H1 (cell line): ENCODE results near the gene KNDC1. TPM values are rescaled to one million over a fixed set of nuclear protein-coding genes. Genes with fewer than 3 reads are reported as not detected.

Source experiments
- CTCF ChIA-PET: fragments of 300-600 bp; sonication (Branson Sonifier 250); formaldehyde crosslinking; loops from one replicate; lab custom pipeline; 2021; ENCODE audit not compliant: partially characterized antibody; lab: Charles Lee
- POLR2A ChIA-PET: fragments of 300-600 bp; sonication (Branson Sonifier 250); formaldehyde crosslinking; loops from one replicate; lab custom pipeline; 2021; ENCODE audit warnings: inconsistent platforms; ENCODE audit not compliant: partially characterized antibody; lab: Charles Lee
- DNase-seq, 2 experiments: peaks; one replicate each; pipeline versions ENCODE4 v3.0.0 to v3.0.0-alpha.2; 2010 to 2022; ENCODE audit warnings: low spot score in 2 of 2, low read depth in 1 of 2, mixed read lengths in 1 of 2
- FAIRE-seq: peaks from 2 replicates; lab custom pipeline; 2011; peaks lifted over from hg19 to GRCh38; lab: Jason Lieb, UNC
- H2AFZ ChIP-seq: 2 replicates; pipeline ENCODE4 v1.8.1; 2012; ENCODE audit warnings: low read length, inconsistent platforms
- H2AK5ac ChIP-seq: 2 replicates; pipeline ENCODE4 v1.6.1; 2013; ENCODE audit warnings: low read depth, low read length
- H2BK120ac ChIP-seq: replicated peaks from 2 replicates; pipeline ENCODE3; 2013; ENCODE audit warnings: low read depth, low read length, inconsistent platforms
- H2BK12ac ChIP-seq: 2 replicates; pipeline ENCODE4 v1.6.1; 2013; ENCODE audit warnings: low read depth, low read length
- H2BK15ac ChIP-seq: 2 replicates; pipeline ENCODE4 v1.6.1; 2013; ENCODE audit warnings: low read length
- H2BK20ac ChIP-seq: 2 replicates; pipeline ENCODE4 v1.6.1; 2013; ENCODE audit warnings: low read length
- H2BK5ac ChIP-seq: 2 replicates; pipeline ENCODE4 v1.6.1; 2013; ENCODE audit warnings: low read depth, low read length
- H3K14ac ChIP-seq: 2 replicates; pipeline ENCODE4 v1.6.1; 2013; ENCODE audit warnings: inconsistent platforms; ENCODE audit not compliant: insufficient read length
- H3K18ac ChIP-seq: 2 replicates; pipeline ENCODE4 v1.6.1; 2013; ENCODE audit warnings: low read length; ENCODE audit errors: extremely low read depth
- H3K23ac ChIP-seq: 2 replicates; pipeline ENCODE4 v1.6.1; 2013; ENCODE audit warnings: inconsistent platforms; ENCODE audit not compliant: insufficient read length
- H3K23me2 ChIP-seq: 2 replicates; pipeline ENCODE4 v1.6.1; 2013; ENCODE audit warnings: low read depth, low read length
- H3K27ac ChIP-seq: 2 replicates; pipeline ENCODE4 v1.6.1; 2011; ENCODE audit warnings: low read depth, low read length, inconsistent platforms
- H3K27me3 ChIP-seq, 4 experiments: replicated peaks in 1 of 4; 1 replicate in 1 of 4; 2 replicates in 3 of 4; pipeline versions ENCODE4 v1.6.1 to v1.8.1; 2011 to 2013; ENCODE audit warnings: low read length in 3 of 4, mild to moderate bottlenecking in 3 of 4, inconsistent platforms in 2 of 4, mixed read lengths in 2 of 4, moderate library complexity in 1 of 4; ENCODE audit not compliant: control insufficient read depth in 3 of 4, insufficient read depth in 3 of 4; ENCODE audit errors: extremely low read depth in 1 of 4
- H3K36me3 ChIP-seq, 4 experiments: 2 replicates each; pipeline versions ENCODE4 v1.6.1 to v1.8.1; 2011 to 2013; ENCODE audit warnings: mild to moderate bottlenecking in 4 of 4, low read length in 3 of 4, moderate library complexity in 2 of 4, control low read depth in 1 of 4, inconsistent platforms in 1 of 4; ENCODE audit not compliant: insufficient read depth in 4 of 4, control insufficient read depth in 2 of 4
- H3K4ac ChIP-seq: replicated peaks from 2 replicates; pipeline ENCODE3; 2013; ENCODE audit warnings: low read length, low read depth, mixed read lengths, inconsistent platforms; ENCODE audit not compliant: insufficient read length
- H3K4me1 ChIP-seq, 4 experiments: replicated peaks in 1 of 4; 1 replicate in 1 of 4; 2 replicates in 3 of 4; pipeline versions ENCODE4 v1.6.1 to v1.8.1; 2011 to 2013; ENCODE audit warnings: low read length in 3 of 4, inconsistent platforms in 2 of 4, mixed read lengths in 1 of 4; ENCODE audit not compliant: insufficient read depth in 4 of 4, control insufficient read depth in 3 of 4
- H3K4me2 ChIP-seq, 2 experiments: 2 replicates each; pipeline versions ENCODE4 v1.6.1 to v1.8.1; 2011 to 2013; ENCODE audit warnings: low read depth in 2 of 2, low read length in 2 of 2, control low read depth in 1 of 2, inconsistent platforms in 1 of 2, mild to moderate bottlenecking in 1 of 2; ENCODE audit not compliant: insufficient read depth in 1 of 2
- H3K4me3 ChIP-seq, 4 experiments: fragments of 200-600, 300-600 bp in 1 of 4; sonication (generic), shearing (Covaris generic), sonication (Bioruptor Twin) in 1 of 4; 2 replicates each; pipeline versions ENCODE4 v1.5.1 to v1.8.1; 2011 to 2016; ENCODE audit warnings: low read length in 4 of 4, low read depth in 3 of 4, control low read depth in 2 of 4, inconsistent platforms in 2 of 4, mild to moderate bottlenecking in 2 of 4, mixed read lengths in 1 of 4, moderate library complexity in 1 of 4; ENCODE audit not compliant: insufficient read depth in 2 of 4; ENCODE audit errors: extremely low read depth in 1 of 4
- H3K56ac ChIP-seq: replicated peaks from 2 replicates; pipeline ENCODE3; 2013; ENCODE audit warnings: low read depth, mild to moderate bottlenecking, mixed read lengths, low read length, inconsistent platforms; ENCODE audit not compliant: insufficient read length
- H3K79me1 ChIP-seq: 2 replicates; pipeline ENCODE4 v1.6.1; 2013; ENCODE audit warnings: low read depth, low read length, control low read depth
- H3K79me2 ChIP-seq, 2 experiments: 2 replicates each; pipeline versions ENCODE4 v1.6.1 to v1.8.1; 2012 to 2013; ENCODE audit warnings: low read length in 2 of 2, mild to moderate bottlenecking in 2 of 2, inconsistent platforms in 1 of 2; ENCODE audit not compliant: insufficient read depth in 2 of 2, control insufficient read depth in 1 of 2
- H3K9ac ChIP-seq, 4 experiments: replicated peaks in 1 of 4; 1 replicate in 1 of 4; 2 replicates in 3 of 4; pipeline versions ENCODE4 v1.6.1 to v1.8.1; 2011 to 2013; ENCODE audit warnings: low read depth in 3 of 4, low read length in 3 of 4, control low read depth in 2 of 4, mild to moderate bottlenecking in 2 of 4, moderate library complexity in 2 of 4, inconsistent platforms in 1 of 4; ENCODE audit errors: extremely low read depth in 1 of 4
- H3K9me3 ChIP-seq, 2 experiments: 2 replicates each; pipeline versions ENCODE4 v1.6.1 to v1.8.1; 2012 to 2013; ENCODE audit warnings: mild to moderate bottlenecking in 2 of 2, moderate library complexity in 2 of 2, control low read depth in 1 of 2, inconsistent platforms in 1 of 2, low read depth in 1 of 2, low read length in 1 of 2, mixed read lengths in 1 of 2; ENCODE audit not compliant: insufficient read depth in 2 of 2
- H4K20me1 ChIP-seq, 2 experiments: replicated peaks in 1 of 2; 2 replicates each; pipeline versions ENCODE3 to v1.8.1; 2011 to 2013; ENCODE audit warnings: inconsistent platforms in 2 of 2, low read length in 2 of 2, mild to moderate bottlenecking in 1 of 2; ENCODE audit not compliant: insufficient read depth in 2 of 2, control insufficient read depth in 1 of 2
- H4K5ac ChIP-seq: 2 replicates; pipeline ENCODE4 v1.6.1; 2013; ENCODE audit warnings: low read length, low read depth, mixed read lengths, inconsistent platforms; ENCODE audit not compliant: insufficient read length
- H4K8ac ChIP-seq: 2 replicates; pipeline ENCODE4 v1.8.0; 2013; ENCODE audit warnings: mild to moderate bottlenecking, moderate library complexity, low read length, inconsistent platforms; ENCODE audit not compliant: insufficient read depth; ENCODE audit errors: extremely low read depth
- H4K91ac ChIP-seq: replicated peaks from 2 replicates; pipeline ENCODE3; 2013; ENCODE audit warnings: low read length, mixed read lengths, inconsistent platforms; ENCODE audit not compliant: insufficient read length
- CHD1 ChIP-seq: IDR thresholded peaks from 2 replicates; pipeline ENCODE4 v1.6.1; 2012; ENCODE audit warnings: low read depth, low read length, improper control_type of control experiment
- EGR1 ChIP-seq: IDR thresholded peaks from 2 replicates; pipeline ENCODE4 v1.6.1; 2011; ENCODE audit warnings: low read depth, low read length, borderline replicate concordance
- EP300 ChIP-seq, 2 experiments: IDR thresholded peaks; 1 replicate in 1 of 2; 2 replicates in 1 of 2; pipeline ENCODE4 v1.6.1; 2011 to 2012; ENCODE audit warnings: low read depth in 2 of 2, low read length in 2 of 2, mild to moderate bottlenecking in 2 of 2, borderline replicate concordance in 1 of 2, inconsistent platforms in 1 of 2, moderate library complexity in 1 of 2
- FOSL1 ChIP-seq: IDR thresholded peaks from 2 replicates; pipeline ENCODE4 v1.6.1; 2011; ENCODE audit warnings: mild to moderate bottlenecking, low read depth, low read length, moderate library complexity; ENCODE audit not compliant: insufficient read depth
- MAFK ChIP-seq: IDR thresholded peaks from 2 replicates; pipeline ENCODE4 v1.6.1; 2012; ENCODE audit warnings: low read depth, mild to moderate bottlenecking, improper control_type of control experiment, low read length
- MAX ChIP-seq: IDR thresholded peaks from 2 replicates; pipeline ENCODE4 v1.6.1; 2012; ENCODE audit warnings: inconsistent platforms
- NRF1 ChIP-seq: IDR thresholded peaks from 2 replicates; pipeline ENCODE4 v1.6.1; 2011; ENCODE audit warnings: mild to moderate bottlenecking, low read depth, low read length, improper control_type of control experiment
- POLR2A ChIP-seq, 2 experiments: IDR thresholded peaks; 1 replicate in 1 of 2; 2 replicates in 1 of 2; pipeline ENCODE4 v1.6.1; 2011; ENCODE audit warnings: low read depth in 2 of 2, low read length in 2 of 2, mild to moderate bottlenecking in 2 of 2; ENCODE audit errors: control extremely low read depth in 1 of 2
- SAP30 ChIP-seq: fragments of 300-600 bp; sonication (generic); IDR thresholded peaks from 2 replicates; pipeline ENCODE4 v1.7.1; 2012; ENCODE audit warnings: low read length, moderate library complexity, mild to moderate bottlenecking, inconsistent platforms; ENCODE audit not compliant: insufficient read depth, insufficient replicate concordance
- SIX5 ChIP-seq: IDR thresholded peaks from 2 replicates; pipeline ENCODE4 v1.6.1; 2011; ENCODE audit warnings: mild to moderate bottlenecking, low read depth, low read length
- SRF ChIP-seq: IDR thresholded peaks from 2 replicates; pipeline ENCODE4 v1.6.1; 2011; ENCODE audit warnings: mild to moderate bottlenecking, low read depth, low read length, moderate library complexity
- WGBS, 2 experiments: shearing (Covaris generic) in 1 of 2; methylation state at CpG; one replicate each; pipeline versions ENCODE4 v1.1.6 to v1.1.7; 2013 to 2015; ENCODE audit warnings: low lambda C conversion rate in 2 of 2, mixed read lengths in 2 of 2, inconsistent platforms in 1 of 2, low coverage in 1 of 2, missing lambda C conversion rate in 1 of 2; ENCODE audit not compliant: insufficient replicate concordance in 2 of 2, insufficient coverage in 1 of 2, insufficient read length in 1 of 2; ENCODE audit errors: extremely low coverage in 1 of 2, missing lambda C conversion rate in 1 of 2; 5-methylcytosine and 5-hydroxymethylcytosine counted together
- polyA plus RNA-seq, 7 experiments: library from polyadenylated mRNA; depleted of rRNA in 3 of 7; stranded (reverse) in 5 of 7; unstranded in 2 of 7; fragments of >200 nt in 5 of 7; fragments of 200-250 nt in 2 of 7; gene quantifications; 1 replicate in 5 of 7; 2 replicates in 1 of 7; 4 replicates in 1 of 7; pipeline versions ENCODE4 v1.2.1 to v1.2.3, GENCODE V29; 2011 to 2013; ENCODE audit warnings: missing spikeins in 2 of 7, mixed read lengths in 2 of 7
- total RNA-seq: library from RNA; stranded (reverse); fragmentation: NEBNext Ultra II Directional; extraction: Animal tissue kit (Norgen Biotek cat#: 25700); gene quantifications from 2 replicates; pipeline ENCODE4 v1.2.1, GENCODE V29; 2021

The KNDC1 gene
- total and polyA plus RNA-seq, 2 of the 8 experiments (the other 6 are each of a cell fraction or from before 2014, with no cell fraction given): 7.5 to 16.7 TPM

GRCh38 chr10:133255323-133255722, 95.3 kb downstream of the KNDC1 start:
- FAIRE-seq (no peak), DNase-seq (no peak)
- H3K4me2 ChIP-seq: no peak overlapping the region
- H3K27me3 ChIP-seq: no peaks in the 10 kb centered on the region; a peak in 1 of 7 replicates
- H3K4ac ChIP-seq: no peak overlapping the region
- H3K4me1 ChIP-seq: peaks cover 0 to 13% (median 6%) of the 10 kb centered on the region in 4 experiments; a peak in 5 of 7 replicates
- H2BK12ac ChIP-seq: 0 out of 2 replicates have a peak overlapping the region, but pooled peaks have one; percentile 35
- H4K8ac ChIP-seq: peak overlapping the region; percentile 35
- ChIA-PET POLR2A (interaction anchor here (1.2 to 1.5 kb wide), 2 partner anchors 10 to 13 kb away, joined by 3 to 4 read pairs; no protein-coding TSS in a partner anchor), CTCF (interaction anchor here (1.0 kb wide), 1 partner anchor 9 kb away, joined by 3 read pairs; no protein-coding TSS in a partner anchor)
- no peaks in the 10 kb centered on the region for H3K9me3 ChIP-seq
- no peak overlapping the region for H3K27ac ChIP-seq
- no peaks in the 10 kb centered on the region for H3K79me2 ChIP-seq
- H2AK5ac ChIP-seq: no peak overlapping the region
- H4K5ac ChIP-seq: no peak overlapping the region
- no peak overlapping the region for H3K9ac ChIP-seq
- no peak overlapping the region for H2BK20ac ChIP-seq
- no peaks in the 10 kb centered on the region for H3K79me1 ChIP-seq
- no peak overlapping the region for H3K14ac ChIP-seq
- no peak overlapping the region for H3K4me3 ChIP-seq
- H2AFZ ChIP-seq: no peak overlapping the region
- 87% methylated on average over 6 of the region's 15 CpGs; no CpG with 5 or more reads in 1 of the 2 experiments for WGBS, 2 experiments
- no peaks in the 10 kb centered on the region for H3K23me2 ChIP-seq
- no peak overlapping the region for H2BK120ac ChIP-seq
- H2BK15ac ChIP-seq: no peak overlapping the region
- TF ChIP-seq EGR1: no peak
- TF ChIP-seq SRF: no peak
- TF ChIP-seq FOSL1: no peak
- TF ChIP-seq SAP30: no peak
- TF ChIP-seq SIX5: no peak
- no peak for TF ChIP-seq MAX
- TF ChIP-seq MAFK: no peak
- no peak for TF ChIP-seq CHD1
- no peak for TF ChIP-seq POLR2A (IDR thresholded peaks at IDR 0.05; ENCODE audit: control extremely low read depth in 1 of 2, low read depth in 2 of 2, low read length in 2 of 2)
- TF ChIP-seq NRF1: no peak
- no peak for TF ChIP-seq EP300 (IDR thresholded peaks at IDR 0.05; ENCODE audit: borderline replicate concordance in 1 of 2, low read depth in 2 of 2, low read length in 2 of 2)
- H4K91ac ChIP-seq: no peak overlapping the region
- no peak overlapping the region for H3K56ac ChIP-seq
- no peaks in the 10 kb centered on the region for H3K36me3 ChIP-seq
- no peak overlapping the region for H3K23ac ChIP-seq
- H3K18ac ChIP-seq: no peak overlapping the region
- no peak overlapping the region for H2BK5ac ChIP-seq
- H4K20me1 ChIP-seq: peaks cover 0 to 3% of the 10 kb centered on the region in 2 experiments
